H9 (cell line): ENCODE results near the gene TIMM10. TPM values are rescaled to one million over a fixed set of nuclear protein-coding genes. Genes with fewer than 3 reads are reported as not detected.

Experiments used
- DNase-seq: peaks from one replicate; pipeline ENCODE4 v3.0.0-alpha.2; 2017
- H2AFZ ChIP-seq: one replicate; pipeline ENCODE4 v1.6.1; 2013; ENCODE audit warnings: mild to moderate bottlenecking, low read length, control low read depth, moderate library complexity
- H2AK5ac ChIP-seq: 2 replicates; pipeline ENCODE4 v1.6.1; 2013; ENCODE audit warnings: low read length, control low read depth, mixed read lengths; ENCODE audit not compliant: insufficient read length
- H2BK120ac ChIP-seq: one replicate; pipeline ENCODE4 v1.6.1; 2013; ENCODE audit warnings: low read depth, mild to moderate bottlenecking, low read length, control low read depth, inconsistent platforms; ENCODE audit not compliant: poor library complexity, severe bottlenecking
- H2BK12ac ChIP-seq: 2 replicates; pipeline ENCODE4 v1.6.1; 2013; ENCODE audit warnings: low read length, control low read depth, mixed read lengths, low read depth; ENCODE audit not compliant: insufficient read length
- H2BK15ac ChIP-seq: 2 replicates; pipeline ENCODE4 v1.6.1; 2013; ENCODE audit warnings: low read depth, low read length, control low read depth
- H2BK20ac ChIP-seq: one replicate; pipeline ENCODE4 v1.6.1; 2013; ENCODE audit warnings: low read depth, mild to moderate bottlenecking, low read length, control low read depth, inconsistent platforms; ENCODE audit not compliant: poor library complexity, severe bottlenecking
- H2BK5ac ChIP-seq: 2 replicates; pipeline ENCODE4 v1.6.1; 2013; ENCODE audit warnings: low read length, control low read depth, mixed read lengths; ENCODE audit not compliant: insufficient read length
- H3K14ac ChIP-seq: 2 replicates; pipeline ENCODE4 v1.6.1; 2013; ENCODE audit warnings: low read length, control low read depth; ENCODE audit not compliant: insufficient read depth
- H3K18ac ChIP-seq: 2 replicates; pipeline ENCODE4 v1.6.1; 2013; ENCODE audit warnings: low read depth, mild to moderate bottlenecking, mixed read lengths, low read length, control low read depth; ENCODE audit not compliant: insufficient read length
- H3K23ac ChIP-seq: 2 replicates; pipeline ENCODE4 v1.6.1; 2013; ENCODE audit warnings: low read length, control low read depth, mixed read lengths, low read depth; ENCODE audit not compliant: insufficient read length
- H3K23me2 ChIP-seq: 2 replicates; pipeline ENCODE4 v1.6.1; 2013; ENCODE audit warnings: low read depth, mild to moderate bottlenecking, mixed read lengths, low read length, control low read depth; ENCODE audit not compliant: insufficient read length, poor library complexity, severe bottlenecking
- H3K27ac ChIP-seq: 2 replicates; pipeline ENCODE4 v1.5.1; 2013; ENCODE audit warnings: low read length, control low read depth, mixed read lengths, low read depth; ENCODE audit not compliant: insufficient read length
- H3K27me3 ChIP-seq: 2 replicates; pipeline ENCODE4 v1.6.1; 2013; ENCODE audit warnings: low read length, control low read depth, inconsistent platforms; ENCODE audit not compliant: insufficient read depth
- H3K4ac ChIP-seq: 2 replicates; pipeline ENCODE4 v1.6.1; 2013; ENCODE audit warnings: low read depth, mild to moderate bottlenecking, control low read depth, inconsistent platforms, low read length, moderate library complexity
- H3K4me1 ChIP-seq: 2 replicates; pipeline ENCODE4 v1.6.1; 2013; ENCODE audit warnings: low read length, control low read depth, inconsistent platforms; ENCODE audit not compliant: insufficient read depth
- H3K4me2 ChIP-seq: 2 replicates; pipeline ENCODE4 v1.6.1; 2013; ENCODE audit warnings: low read length, control low read depth, mixed read lengths; ENCODE audit not compliant: insufficient read length, insufficient read depth
- H3K56ac ChIP-seq: 2 replicates; pipeline ENCODE4 v1.6.1; 2013; ENCODE audit warnings: low read depth, mild to moderate bottlenecking, mixed read lengths, low read length, control low read depth; ENCODE audit not compliant: insufficient read length
- H3K79me1 ChIP-seq: 2 replicates; pipeline ENCODE4 v1.6.1; 2013; ENCODE audit warnings: low read depth, mild to moderate bottlenecking, moderate library complexity, low read length, control low read depth, inconsistent platforms; ENCODE audit not compliant: insufficient read depth, poor library complexity, severe bottlenecking
- H3K79me2 ChIP-seq: 2 replicates; pipeline ENCODE4 v1.6.1; 2013; ENCODE audit warnings: low read length, control low read depth, inconsistent platforms; ENCODE audit not compliant: insufficient read depth
- H3K9ac ChIP-seq: 2 replicates; pipeline ENCODE4 v1.6.1; 2013; ENCODE audit warnings: low read length, control low read depth, mixed read lengths; ENCODE audit not compliant: insufficient read length; ENCODE audit errors: extremely low read depth
- H3K9me3 ChIP-seq: one replicate; pipeline ENCODE4 v1.6.1; 2013; ENCODE audit warnings: low read depth, low read length, inconsistent platforms; ENCODE audit not compliant: control insufficient read depth
- H3T11ph ChIP-seq: one replicate; pipeline ENCODE4 v1.6.1; 2013; ENCODE audit warnings: mild to moderate bottlenecking, low read length, control low read depth, inconsistent platforms
- H4K20me1 ChIP-seq: one replicate; pipeline ENCODE4 v1.6.1; 2013; ENCODE audit not compliant: control insufficient read depth, insufficient read length, insufficient read depth
- H4K5ac ChIP-seq: 2 replicates; pipeline ENCODE4 v1.6.1; 2013; ENCODE audit warnings: low read depth, mild to moderate bottlenecking, mixed read lengths, low read length, control low read depth; ENCODE audit not compliant: insufficient read length
- H4K8ac ChIP-seq: replicated peaks from 2 replicates; pipeline ENCODE4 v1.6.1; 2013; ENCODE audit warnings: low read length, control low read depth, mixed read lengths, low read depth; ENCODE audit not compliant: insufficient read length
- H4K91ac ChIP-seq: 2 replicates; pipeline ENCODE4 v1.6.1; 2013; ENCODE audit warnings: low read depth, mild to moderate bottlenecking, moderate library complexity, mixed read lengths, low read length, control low read depth; ENCODE audit not compliant: insufficient read length
- H3K27ac Mint-ChIP-seq, 3 experiments: 2 replicates in 2 of 3; 3 replicates in 1 of 3; pipeline ENCODE4 v1.8.0; 2020 to 2021; ENCODE audit warnings: mixed read lengths in 3 of 3, mild to moderate bottlenecking in 1 of 3, moderate library complexity in 1 of 3
- H3K27me3 Mint-ChIP-seq: 2 replicates; pipeline ENCODE4 v1.8.0; 2021; ENCODE audit warnings: low read depth, mild to moderate bottlenecking, moderate library complexity, mixed read lengths
- H3K36me3 Mint-ChIP-seq, 3 experiments: 2 replicates in 2 of 3; 3 replicates in 1 of 3; pipeline ENCODE4 v1.8.0; 2020 to 2021; ENCODE audit warnings: low read depth in 3 of 3, mixed read lengths in 3 of 3; ENCODE audit not compliant: insufficient read depth in 1 of 3
- H3K4me1 Mint-ChIP-seq, 2 experiments: 2 replicates each; pipeline ENCODE4 v1.8.0; 2020; ENCODE audit warnings: mixed read lengths in 2 of 2
- H3K4me3 Mint-ChIP-seq, 2 experiments: 2 replicates in 1 of 2; 3 replicates in 1 of 2; pipeline ENCODE4 v1.8.0; 2020 to 2021; ENCODE audit warnings: mild to moderate bottlenecking in 2 of 2, mixed read lengths in 2 of 2, moderate library complexity in 1 of 2
- H3K9me3 Mint-ChIP-seq, 2 experiments: 2 replicates in 1 of 2; 3 replicates in 1 of 2; pipeline ENCODE4 v1.8.0; 2020; ENCODE audit warnings: mild to moderate bottlenecking in 2 of 2, mixed read lengths in 2 of 2, moderate library complexity in 1 of 2
- WGBS: extraction: QIAGEN DNeasy Blood & Tissue Kit; methylation state at CpG from one replicate; pipeline ENCODE4 v1.1.7; 2013; ENCODE audit warnings: missing lambda C conversion rate, low lambda C conversion rate, mixed read lengths; ENCODE audit not compliant: insufficient read length; ENCODE audit errors: extremely low coverage; 5-methylcytosine and 5-hydroxymethylcytosine counted together
- total RNA-seq: library from RNA; stranded (reverse); gene quantifications from 2 replicates; pipeline ENCODE4 v1.2.1, GENCODE V29; 2021
- TF ChIP-seq, protein P1 (sequence below): fragments of 200-600 bp; sonication (generic); conservative IDR thresholded peaks from 3 replicates; pipeline ENCODE4 v1.8.0; 2021; ENCODE audit warnings: antibody characterized with exemption, mild to moderate bottlenecking

Gene TIMM10
- total RNA-seq, 1 experiment from 2014 or later: 130 TPM

DNA sequence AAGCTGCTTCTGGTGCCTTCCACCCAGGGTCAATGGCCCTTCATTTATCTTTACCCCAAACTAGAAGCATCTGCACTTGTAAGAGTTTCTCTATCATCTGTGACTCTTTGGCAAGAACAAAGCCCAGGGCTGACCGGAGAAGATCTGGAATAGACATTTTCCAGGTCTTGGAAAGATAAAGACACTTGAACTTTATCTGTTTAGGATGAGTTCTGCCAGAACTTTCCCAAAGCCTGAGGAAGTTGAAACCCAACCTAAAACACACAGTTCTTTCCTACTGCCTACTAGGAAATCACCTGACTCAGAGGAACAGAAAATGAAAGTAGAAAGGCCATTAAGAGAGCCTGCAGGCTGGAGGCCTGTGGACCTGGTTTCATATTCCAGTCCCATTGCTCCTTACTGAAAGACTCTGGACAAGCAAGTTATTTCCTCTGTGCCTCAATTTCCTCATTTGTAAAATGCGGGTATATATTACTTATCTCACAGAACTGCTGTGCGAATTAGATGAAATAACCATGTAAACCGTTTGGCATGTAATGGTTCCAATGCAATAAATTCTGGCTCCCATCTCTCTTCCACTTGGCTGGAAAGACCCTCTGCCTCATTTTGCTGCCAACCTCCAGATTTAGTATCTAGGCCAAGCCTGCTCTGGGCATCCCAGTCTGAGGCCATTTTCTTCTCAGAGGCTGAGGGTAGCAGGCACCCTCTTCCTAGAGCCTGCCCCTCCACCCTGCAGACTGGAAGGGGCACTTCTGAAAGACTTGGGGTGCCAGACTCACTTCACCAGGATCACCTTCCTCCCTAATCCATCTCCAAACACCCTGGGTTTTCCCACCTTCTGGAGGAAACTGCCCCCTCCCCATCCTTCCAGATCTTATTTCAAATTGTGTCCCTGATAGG is 35.7 kb upstream of the TIMM10 start:
- Histone ChIP-seq H2AFZ (no peak overlapping the region), H3K56ac (no peak overlapping the region), H2BK12ac (no peak overlapping the region), H4K91ac (no peak overlapping the region), H3K23ac (no peak overlapping the region), H4K20me1 (no peaks in the 10 kb centered on the region), H3K4ac (no peak overlapping the region), H3K27ac (no peak overlapping the region), H3T11ph (no peak overlapping the region), H4K8ac (no peak overlapping the region), H2BK15ac (no peak overlapping the region), H3K14ac (no peak overlapping the region), H2AK5ac (no peak overlapping the region), H3K9ac (no peak overlapping the region), H3K4me1 (no peaks in the 10 kb centered on the region; the same call in 1 of the 2 replicates), H3K23me2 (peaks cover 8% of the 10 kb centered on the region), H3K9me3 (no peaks in the 10 kb centered on the region), H3K27me3 (no peaks in the 10 kb centered on the region; the same call in 1 of the 2 replicates), H3K79me2 (no peaks in the 10 kb centered on the region), H3K4me2 (peak overlapping the region; percentile 82), H2BK120ac (no peak overlapping the region), H2BK20ac (no peak overlapping the region), H3K79me1 (no peaks in the 10 kb centered on the region), H2BK5ac (no peak overlapping the region), H4K5ac (no peak overlapping the region), H3K18ac (no peak overlapping the region)
- no CpG with 5 or more reads among the region's 4 CpGs for WGBS
- Mint-ChIP-seq H3K27ac (peak overlapping the region in 1 of 3 experiments; percentile 12; a peak in 1 of 7 replicates), H3K27me3 (peaks cover 13% of the 10 kb centered on the region), H3K9me3 (no peaks in the 10 kb centered on the region), H3K36me3 (no peaks in the 10 kb centered on the region; a peak in 1 of 7 replicates), H3K4me3 (peak overlapping the region; percentile 22 to 89), H3K4me1 (peaks cover 29 to 33% of the 10 kb centered on the region in 2 experiments)
- TF ChIP-seq, protein P1, sequence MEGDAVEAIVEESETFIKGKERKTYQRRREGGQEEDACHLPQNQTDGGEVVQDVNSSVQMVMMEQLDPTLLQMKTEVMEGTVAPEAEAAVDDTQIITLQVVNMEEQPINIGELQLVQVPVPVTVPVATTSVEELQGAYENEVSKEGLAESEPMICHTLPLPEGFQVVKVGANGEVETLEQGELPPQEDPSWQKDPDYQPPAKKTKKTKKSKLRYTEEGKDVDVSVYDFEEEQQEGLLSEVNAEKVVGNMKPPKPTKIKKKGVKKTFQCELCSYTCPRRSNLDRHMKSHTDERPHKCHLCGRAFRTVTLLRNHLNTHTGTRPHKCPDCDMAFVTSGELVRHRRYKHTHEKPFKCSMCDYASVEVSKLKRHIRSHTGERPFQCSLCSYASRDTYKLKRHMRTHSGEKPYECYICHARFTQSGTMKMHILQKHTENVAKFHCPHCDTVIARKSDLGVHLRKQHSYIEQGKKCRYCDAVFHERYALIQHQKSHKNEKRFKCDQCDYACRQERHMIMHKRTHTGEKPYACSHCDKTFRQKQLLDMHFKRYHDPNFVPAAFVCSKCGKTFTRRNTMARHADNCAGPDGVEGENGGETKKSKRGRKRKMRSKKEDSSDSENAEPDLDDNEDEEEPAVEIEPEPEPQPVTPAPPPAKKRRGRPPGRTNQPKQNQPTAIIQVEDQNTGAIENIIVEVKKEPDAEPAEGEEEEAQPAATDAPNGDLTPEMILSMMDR: no peak
- DNase-seq: no peak
